ENCODE measurements around the gene DDX21.

- TF ChIP-seq CTCF (IDR thresholded peaks at IDR 0.05; ENCODE audit: insufficient read depth, low read length, poor library complexity, severe bottlenecking), result no peak
- no peak for TF ChIP-seq EZH2phosphoT487 (conservative IDR thresholded peaks at IDR 0.05; ENCODE audit: low read length)
Measured at GRCh38 chr10:69022611-69023010, 66.6 kb downstream of the DDX21 start.
